H9 (cell line): Measurements from ENCODE around the gene LIPK. TPM values are rescaled to one million over a fixed set of nuclear protein-coding genes. Genes with fewer than 3 reads are reported as not detected.

Source experiments
- DNase-seq: peaks from one replicate; pipeline ENCODE4 v3.0.0-alpha.2; 2017
- H2AFZ ChIP-seq: one replicate; pipeline ENCODE4 v1.6.1; 2013; ENCODE audit warnings: mild to moderate bottlenecking, low read length, control low read depth, moderate library complexity
- H2AK5ac ChIP-seq: 2 replicates; pipeline ENCODE4 v1.6.1; 2013; ENCODE audit warnings: low read length, control low read depth, mixed read lengths; ENCODE audit not compliant: insufficient read length
- H2BK120ac ChIP-seq: one replicate; pipeline ENCODE4 v1.6.1; 2013; ENCODE audit warnings: low read depth, mild to moderate bottlenecking, low read length, control low read depth, inconsistent platforms; ENCODE audit not compliant: poor library complexity, severe bottlenecking
- H2BK12ac ChIP-seq: 2 replicates; pipeline ENCODE4 v1.6.1; 2013; ENCODE audit warnings: low read length, control low read depth, mixed read lengths, low read depth; ENCODE audit not compliant: insufficient read length
- H2BK15ac ChIP-seq: 2 replicates; pipeline ENCODE4 v1.6.1; 2013; ENCODE audit warnings: low read depth, low read length, control low read depth
- H2BK20ac ChIP-seq: one replicate; pipeline ENCODE4 v1.6.1; 2013; ENCODE audit warnings: low read depth, mild to moderate bottlenecking, low read length, control low read depth, inconsistent platforms; ENCODE audit not compliant: poor library complexity, severe bottlenecking
- H2BK5ac ChIP-seq: 2 replicates; pipeline ENCODE4 v1.6.1; 2013; ENCODE audit warnings: low read length, control low read depth, mixed read lengths; ENCODE audit not compliant: insufficient read length
- H3K14ac ChIP-seq: 2 replicates; pipeline ENCODE4 v1.6.1; 2013; ENCODE audit warnings: low read length, control low read depth; ENCODE audit not compliant: insufficient read depth
- H3K18ac ChIP-seq: 2 replicates; pipeline ENCODE4 v1.6.1; 2013; ENCODE audit warnings: low read depth, mild to moderate bottlenecking, mixed read lengths, low read length, control low read depth; ENCODE audit not compliant: insufficient read length
- H3K23ac ChIP-seq: 2 replicates; pipeline ENCODE4 v1.6.1; 2013; ENCODE audit warnings: low read length, control low read depth, mixed read lengths, low read depth; ENCODE audit not compliant: insufficient read length
- H3K23me2 ChIP-seq: 2 replicates; pipeline ENCODE4 v1.6.1; 2013; ENCODE audit warnings: low read depth, mild to moderate bottlenecking, mixed read lengths, low read length, control low read depth; ENCODE audit not compliant: insufficient read length, poor library complexity, severe bottlenecking
- H3K27ac ChIP-seq: 2 replicates; pipeline ENCODE4 v1.5.1; 2013; ENCODE audit warnings: low read length, control low read depth, mixed read lengths, low read depth; ENCODE audit not compliant: insufficient read length
- H3K27me3 ChIP-seq: 2 replicates; pipeline ENCODE4 v1.6.1; 2013; ENCODE audit warnings: low read length, control low read depth, inconsistent platforms; ENCODE audit not compliant: insufficient read depth
- H3K4ac ChIP-seq: 2 replicates; pipeline ENCODE4 v1.6.1; 2013; ENCODE audit warnings: low read depth, mild to moderate bottlenecking, control low read depth, inconsistent platforms, low read length, moderate library complexity
- H3K4me1 ChIP-seq: 2 replicates; pipeline ENCODE4 v1.6.1; 2013; ENCODE audit warnings: low read length, control low read depth, inconsistent platforms; ENCODE audit not compliant: insufficient read depth
- H3K4me2 ChIP-seq: 2 replicates; pipeline ENCODE4 v1.6.1; 2013; ENCODE audit warnings: low read length, control low read depth, mixed read lengths; ENCODE audit not compliant: insufficient read length, insufficient read depth
- H3K56ac ChIP-seq: 2 replicates; pipeline ENCODE4 v1.6.1; 2013; ENCODE audit warnings: low read depth, mild to moderate bottlenecking, mixed read lengths, low read length, control low read depth; ENCODE audit not compliant: insufficient read length
- H3K79me1 ChIP-seq: 2 replicates; pipeline ENCODE4 v1.6.1; 2013; ENCODE audit warnings: low read depth, mild to moderate bottlenecking, moderate library complexity, low read length, control low read depth, inconsistent platforms; ENCODE audit not compliant: insufficient read depth, poor library complexity, severe bottlenecking
- H3K79me2 ChIP-seq: 2 replicates; pipeline ENCODE4 v1.6.1; 2013; ENCODE audit warnings: low read length, control low read depth, inconsistent platforms; ENCODE audit not compliant: insufficient read depth
- H3K9ac ChIP-seq: 2 replicates; pipeline ENCODE4 v1.6.1; 2013; ENCODE audit warnings: low read length, control low read depth, mixed read lengths; ENCODE audit not compliant: insufficient read length; ENCODE audit errors: extremely low read depth
- H3K9me3 ChIP-seq: one replicate; pipeline ENCODE4 v1.6.1; 2013; ENCODE audit warnings: low read depth, low read length, inconsistent platforms; ENCODE audit not compliant: control insufficient read depth
- H3T11ph ChIP-seq: one replicate; pipeline ENCODE4 v1.6.1; 2013; ENCODE audit warnings: mild to moderate bottlenecking, low read length, control low read depth, inconsistent platforms
- H4K20me1 ChIP-seq: one replicate; pipeline ENCODE4 v1.6.1; 2013; ENCODE audit not compliant: control insufficient read depth, insufficient read length, insufficient read depth
- H4K5ac ChIP-seq: 2 replicates; pipeline ENCODE4 v1.6.1; 2013; ENCODE audit warnings: low read depth, mild to moderate bottlenecking, mixed read lengths, low read length, control low read depth; ENCODE audit not compliant: insufficient read length
- H4K8ac ChIP-seq: replicated peaks from 2 replicates; pipeline ENCODE4 v1.6.1; 2013; ENCODE audit warnings: low read length, control low read depth, mixed read lengths, low read depth; ENCODE audit not compliant: insufficient read length
- H4K91ac ChIP-seq: 2 replicates; pipeline ENCODE4 v1.6.1; 2013; ENCODE audit warnings: low read depth, mild to moderate bottlenecking, moderate library complexity, mixed read lengths, low read length, control low read depth; ENCODE audit not compliant: insufficient read length
- H3K27ac Mint-ChIP-seq, 3 experiments: 2 replicates in 2 of 3; 3 replicates in 1 of 3; pipeline ENCODE4 v1.8.0; 2020 to 2021; ENCODE audit warnings: mixed read lengths in 3 of 3, mild to moderate bottlenecking in 1 of 3, moderate library complexity in 1 of 3
- H3K27me3 Mint-ChIP-seq: 2 replicates; pipeline ENCODE4 v1.8.0; 2021; ENCODE audit warnings: low read depth, mild to moderate bottlenecking, moderate library complexity, mixed read lengths
- H3K36me3 Mint-ChIP-seq, 3 experiments: 2 replicates in 2 of 3; 3 replicates in 1 of 3; pipeline ENCODE4 v1.8.0; 2020 to 2021; ENCODE audit warnings: low read depth in 3 of 3, mixed read lengths in 3 of 3; ENCODE audit not compliant: insufficient read depth in 1 of 3
- H3K4me1 Mint-ChIP-seq, 2 experiments: 2 replicates each; pipeline ENCODE4 v1.8.0; 2020; ENCODE audit warnings: mixed read lengths in 2 of 2
- H3K4me3 Mint-ChIP-seq, 2 experiments: 2 replicates in 1 of 2; 3 replicates in 1 of 2; pipeline ENCODE4 v1.8.0; 2020 to 2021; ENCODE audit warnings: mild to moderate bottlenecking in 2 of 2, mixed read lengths in 2 of 2, moderate library complexity in 1 of 2
- H3K9me3 Mint-ChIP-seq, 2 experiments: 2 replicates in 1 of 2; 3 replicates in 1 of 2; pipeline ENCODE4 v1.8.0; 2020; ENCODE audit warnings: mild to moderate bottlenecking in 2 of 2, mixed read lengths in 2 of 2, moderate library complexity in 1 of 2
- CTCF ChIP-seq: fragments of 200-600 bp; sonication (generic); conservative IDR thresholded peaks from 3 replicates; pipeline ENCODE4 v1.8.0; 2021; ENCODE audit warnings: antibody characterized with exemption, mild to moderate bottlenecking
- WGBS: extraction: QIAGEN DNeasy Blood & Tissue Kit; methylation state at CpG from one replicate; pipeline ENCODE4 v1.1.7; 2013; ENCODE audit warnings: missing lambda C conversion rate, low lambda C conversion rate, mixed read lengths; ENCODE audit not compliant: insufficient read length; ENCODE audit errors: extremely low coverage; 5-methylcytosine and 5-hydroxymethylcytosine counted together
- total RNA-seq: library from RNA; stranded (reverse); gene quantifications from 2 replicates; pipeline ENCODE4 v1.2.1, GENCODE V29; 2021

The LIPK gene
- total RNA-seq, 1 experiment from 2014 or later: not detected

GRCh38 chr10:88800152-88801125 is 94.4 kb downstream of the LIPK start:
- Mint-ChIP-seq H3K27ac (no peak overlapping the region), H3K36me3 (no peaks in the 10 kb centered on the region), H3K9me3 (no peaks in the 10 kb centered on the region), H3K4me3 (no peak overlapping the region), H3K4me1 (peaks cover 8 to 14% of the 10 kb centered on the region in 2 experiments), H3K27me3 (peaks cover 7% of the 10 kb centered on the region)
- no CpG with 5 or more reads among the region's 2 CpGs for WGBS
- Histone ChIP-seq H3K79me1 (no peaks in the 10 kb centered on the region), H3K56ac (no peak overlapping the region), H2BK20ac (no peak overlapping the region), H4K5ac (no peak overlapping the region), H4K91ac (no peak overlapping the region), H3K9ac (no peak overlapping the region), H3K23me2 (no peaks in the 10 kb centered on the region), H2BK15ac (no peak overlapping the region), H3K23ac (no peak overlapping the region), H2AFZ (no peak overlapping the region), H3K14ac (no peak overlapping the region), H2AK5ac (no peak overlapping the region), H2BK120ac (no peak overlapping the region), H3K27ac (no peak overlapping the region), H3K4ac (no peak overlapping the region), H3K4me2 (no peak overlapping the region), H3T11ph (no peak overlapping the region), H3K18ac (no peak overlapping the region), H2BK5ac (no peak overlapping the region), H3K27me3 (no peaks in the 10 kb centered on the region), H4K20me1 (no peaks in the 10 kb centered on the region), H3K9me3 (no peaks in the 10 kb centered on the region), H3K79me2 (no peaks in the 10 kb centered on the region), H4K8ac (no peak overlapping the region), H2BK12ac (no peak overlapping the region), H3K4me1 (0 out of 2 replicates have a peak, but pooled peaks cover 2% of the 10 kb centered on the region)
- TF ChIP-seq CTCF: no peak
- no peak for DNase-seq

Other genes starting within 250 kb of the LIPK start
- 7.3 and 7.5 TPM in 2 replicates for gene RNLS, start 122.9 kb upstream of the LIPK start, total RNA-seq
- gene LIPJ, start 119.5 kb upstream of the LIPK start, total RNA-seq: not detected in 2 replicates
- not detected in 2 replicates for gene LIPF, start 41.8 kb upstream of the LIPK start, total RNA-seq
- not detected in 2 replicates for gene LIPN, start 53.8 kb downstream of the LIPK start, total RNA-seq
- not detected in 2 replicates for gene LIPM, start 96.5 kb downstream of the LIPK start, total RNA-seq
- gene ANKRD22, start 145.6 kb downstream of the LIPK start, total RNA-seq: not detected in 2 replicates
- gene STAMBPL1, start 174.0 kb downstream of the LIPK start, total RNA-seq: 3.2 and 4.6 TPM in 2 replicates
- gene ACTA2, start 246.5 kb downstream of the LIPK start, total RNA-seq: 2.3 and 2.4 TPM in 2 replicates